Endodermal cell (in vitro differentiated cells): Measurements from ENCODE around the gene LSM14B. TPM values are rescaled to one million over a fixed set of nuclear protein-coding genes. Genes with fewer than 3 reads are reported as not detected.

Experiments
- DNase-seq: peaks from one replicate; pipeline ENCODE4 v3.0.0-alpha.2; 2017
- H3K27ac ChIP-seq: 2 replicates; pipeline ENCODE4 v1.5.1; 2013; ENCODE audit warnings: mild to moderate bottlenecking, low read depth, low read length, moderate library complexity
- H3K27me3 ChIP-seq: 2 replicates; pipeline ENCODE4 v1.6.1; 2013; ENCODE audit warnings: mild to moderate bottlenecking, low read length, moderate library complexity; ENCODE audit not compliant: insufficient read depth, control insufficient read depth, poor library complexity, severe bottlenecking
- H3K36me3 ChIP-seq: 2 replicates; pipeline ENCODE4 v1.7.0; 2013; ENCODE audit warnings: mild to moderate bottlenecking, low read length, moderate library complexity; ENCODE audit not compliant: control insufficient read depth, insufficient read depth
- H3K4me1 ChIP-seq: one replicate; pipeline ENCODE4 v1.7.0; 2013; ENCODE audit warnings: low read length; ENCODE audit not compliant: control insufficient read depth, insufficient read depth
- H3K4me3 ChIP-seq: 2 replicates; pipeline ENCODE4 v1.5.1; 2013; ENCODE audit warnings: mild to moderate bottlenecking, low read length, moderate library complexity
- H3K9ac ChIP-seq: 2 replicates; pipeline ENCODE4 v1.6.1; 2013; ENCODE audit warnings: mild to moderate bottlenecking, low read length, moderate library complexity; ENCODE audit not compliant: poor library complexity, severe bottlenecking; ENCODE audit errors: extremely low read depth
- H3K9me3 ChIP-seq: 2 replicates; pipeline ENCODE4 v1.6.1; 2013; ENCODE audit warnings: mild to moderate bottlenecking, low read length, moderate library complexity; ENCODE audit not compliant: control insufficient read depth
- H3K27ac Mint-ChIP-seq: 2 replicates; pipeline ENCODE4 v1.8.0; 2020; ENCODE audit warnings: mixed read lengths
- H3K27me3 Mint-ChIP-seq: 2 replicates; pipeline ENCODE4 v1.8.0; 2021; ENCODE audit warnings: mild to moderate bottlenecking, mixed read lengths; ENCODE audit not compliant: insufficient read depth
- H3K36me3 Mint-ChIP-seq: 2 replicates; pipeline ENCODE4 v1.8.0; 2020; ENCODE audit warnings: low read depth, mixed read lengths
- H3K4me1 Mint-ChIP-seq: 2 replicates; pipeline ENCODE4 v1.8.0; 2020; ENCODE audit warnings: mixed read lengths
- H3K4me3 Mint-ChIP-seq: 2 replicates; pipeline ENCODE4 v1.8.0; 2020; ENCODE audit warnings: mild to moderate bottlenecking, moderate library complexity, mixed read lengths
- H3K9me3 Mint-ChIP-seq: 2 replicates; pipeline ENCODE4 v1.8.0; 2020; ENCODE audit warnings: mild to moderate bottlenecking, mixed read lengths
- CTCF ChIP-seq: fragments of 200-600 bp; sonication (generic); conservative IDR thresholded peaks from 2 replicates; pipeline ENCODE4 v1.5.0; 2021; ENCODE audit warnings: antibody characterized with exemption, mild to moderate bottlenecking
- WGBS, 2 experiments: methylation state at CpG; one replicate each; pipeline versions ENCODE4 v1.1.5 to v1.1.7; 2013; ENCODE audit warnings: missing lambda C conversion rate in 2 of 2, mixed read lengths in 1 of 2; ENCODE audit not compliant: insufficient coverage in 1 of 2, insufficient read length in 1 of 2; 5-methylcytosine and 5-hydroxymethylcytosine counted together
- total RNA-seq, 2 donors: library from RNA; stranded (reverse); fragmentation: NEBNext Ultra II Directional in 1 of 2; extraction: Animal tissue kit (Norgen Biotek cat#: 25700) in 1 of 2; gene quantifications; 2 replicates in 1 of 2; 3 replicates in 1 of 2; pipeline ENCODE4 v1.2.1, GENCODE V29; 2021

The LSM14B gene
- total RNA-seq, 2 donors from 2014 or later = 89.1 to 91.1 TPM

- H3K36me3 Mint-ChIP-seq = peaks cover 52% of the 10 kb centered on the region
- H3K4me1 Mint-ChIP-seq = peaks cover 27% of the 10 kb centered on the region
- WGBS, 2 experiments = 24 to 31% methylated on average over 9 to 14 of the region's 14 CpGs
- no peaks in the 10 kb centered on the region for H3K9me3 Mint-ChIP-seq
- peak overlapping the region; percentile 85 for H3K4me3 Mint-ChIP-seq
- H3K9me3 ChIP-seq = no peaks in the 10 kb centered on the region
- peaks cover 14% of the 10 kb centered on the region for H3K4me1 ChIP-seq
- peak overlapping the region; percentile 86 for H3K4me3 ChIP-seq
- H3K27me3 Mint-ChIP-seq = no peaks in the 10 kb centered on the region
- H3K27ac Mint-ChIP-seq = peak overlapping the region; percentile 94
- peak; percentile 73 for DNase-seq
- peak; percentile 71 for TF ChIP-seq CTCF
- peaks cover 64% of the 10 kb centered on the region for H3K36me3 ChIP-seq
- peak overlapping the region; percentile 73 for H3K9ac ChIP-seq
- H3K27me3 ChIP-seq = no peaks in the 10 kb centered on the region
- no peak overlapping the region for H3K27ac ChIP-seq
Observed at GRCh38 chr20:62141397-62142251, 19.3 kb downstream of the LSM14B start.

DNA sequence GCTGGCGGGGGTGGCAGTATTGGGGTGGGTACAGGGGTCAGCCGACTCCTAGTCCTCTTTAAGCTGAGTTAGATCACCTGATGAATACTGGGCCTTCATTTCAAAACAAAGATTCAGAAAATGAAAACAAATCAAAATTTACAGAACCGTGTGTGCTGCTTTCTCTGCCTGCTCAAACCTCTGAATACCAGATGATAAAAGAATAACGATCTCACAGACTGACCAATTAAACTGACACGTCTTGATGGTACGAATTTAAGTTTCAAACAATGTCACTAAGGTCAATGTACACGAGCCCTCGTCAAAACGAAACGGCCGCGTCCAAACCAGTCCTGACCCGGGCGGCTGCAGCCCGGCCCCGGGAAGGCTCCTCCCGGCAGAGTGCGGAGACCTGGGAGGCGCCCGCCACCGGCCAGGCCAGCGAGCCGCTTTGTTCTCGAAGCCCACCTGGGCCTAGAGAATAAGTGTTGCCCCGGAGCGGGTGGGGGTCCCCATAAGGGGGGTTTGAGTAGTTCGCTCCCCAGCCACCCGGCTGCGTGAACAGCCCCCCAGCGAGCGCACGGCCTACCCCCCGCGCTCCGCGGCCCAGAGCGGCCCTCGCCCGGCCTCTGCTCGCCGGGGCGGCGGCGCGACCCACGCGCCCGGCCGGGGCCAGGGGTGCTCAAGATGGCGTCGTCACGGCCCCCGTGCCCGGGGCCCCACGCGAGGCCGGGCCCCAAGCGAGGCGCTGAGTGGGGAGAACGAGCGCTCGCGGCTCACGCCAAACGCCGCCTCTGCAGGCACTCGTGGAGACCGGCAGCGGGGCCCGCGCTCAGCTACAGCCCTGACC lies 20.2 kb downstream of the LSM14B start:
- Histone ChIP-seq H3K4me1 (peaks cover 14% of the 10 kb centered on the region), H3K4me3 (peak overlapping the region; percentile 86), H3K27me3 (no peaks in the 10 kb centered on the region), H3K27ac (peak overlapping the region; percentile 61), H3K9me3 (no peaks in the 10 kb centered on the region), H3K36me3 (peaks cover 56% of the 10 kb centered on the region), H3K9ac (peak overlapping the region; percentile 73)
- TF ChIP-seq CTCF = no peak
- peak; percentile 63 for DNase-seq
- H3K9me3 Mint-ChIP-seq = no peaks in the 10 kb centered on the region
- peak overlapping the region; percentile 85 for H3K4me3 Mint-ChIP-seq
- WGBS, 2 experiments = 1% methylated on average over 42 to 71 of the region's 71 CpGs
- H3K4me1 Mint-ChIP-seq = peaks cover 27% of the 10 kb centered on the region
- peak overlapping the region; percentile 94 for H3K27ac Mint-ChIP-seq
- no peaks in the 10 kb centered on the region for H3K27me3 Mint-ChIP-seq
- peaks cover 47% of the 10 kb centered on the region for H3K36me3 Mint-ChIP-seq

DNA sequence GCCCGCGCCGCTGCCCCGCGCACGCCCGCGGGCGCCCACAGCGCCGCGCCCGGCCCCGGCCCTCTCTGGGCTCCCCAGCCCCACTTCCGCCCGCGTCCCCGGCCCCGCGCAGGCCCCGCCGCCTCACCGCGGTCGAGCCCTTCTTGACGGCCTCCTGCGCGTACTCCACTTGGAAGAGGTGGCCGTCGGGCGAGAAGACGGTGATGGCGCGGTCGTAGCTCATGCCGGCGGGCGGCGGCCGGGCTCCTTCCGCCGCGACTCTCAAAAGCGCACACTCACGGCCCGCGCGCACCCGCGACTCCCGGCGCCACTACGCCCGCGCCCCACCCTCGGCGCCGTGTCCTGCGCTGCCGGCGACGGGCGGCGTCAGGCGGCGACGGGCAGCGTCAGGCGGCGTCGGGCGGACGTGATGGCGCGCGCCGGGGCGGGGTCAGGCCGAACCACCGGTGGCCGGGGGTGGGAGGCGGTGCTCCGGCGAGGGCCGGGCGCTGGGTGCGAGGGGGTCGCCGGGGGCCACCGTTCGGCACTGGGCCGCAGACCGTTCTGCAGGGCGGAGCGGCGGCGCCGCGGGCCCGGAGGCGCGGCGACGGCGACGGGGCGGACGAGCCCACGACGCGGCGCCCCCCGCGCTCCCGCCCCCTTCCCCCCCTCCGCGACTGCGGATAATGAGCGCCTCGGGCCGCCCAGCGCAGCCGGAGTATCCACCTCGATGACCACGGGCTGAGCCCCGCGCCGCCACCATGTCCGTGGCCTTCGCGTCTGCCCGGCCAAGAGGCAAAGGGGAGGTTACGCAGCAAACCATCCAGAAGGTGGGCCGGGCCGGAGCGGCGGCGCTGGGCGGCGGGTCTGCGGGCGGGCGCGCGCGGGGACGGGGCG lies 21.0 kb downstream of the LSM14B start, which contains the start of the genes PSMA7 and SS18L1:
Gene PSMA7 (minus strand): TSS at position 314 of the 876 bp plus-strand sequence. CDS start 91 bp downstream, at position 223.
Gene SS18L1 (plus strand): TSS at position 689 of the 876 bp plus-strand sequence. CDS start 52 bp downstream, at position 741.
- Mint-ChIP-seq H3K4me3 (peak within 1 kb of the TSS; percentile 85), H3K27ac (peak within 1 kb of the TSS; percentile 94), H3K9me3 (no peaks in the 10 kb centered on the region), H3K4me1 (peaks cover 27% of the 10 kb centered on the region), H3K27me3 (no peaks in the 10 kb centered on the region), H3K36me3 (peaks cover 39% of the 10 kb centered on the region)
- DNase-seq = peak; percentile 89
- H3K36me3 ChIP-seq = peaks cover 47% of the 10 kb centered on the region
- TF ChIP-seq CTCF = no peak
- H3K9me3 ChIP-seq = no peaks in the 10 kb centered on the region
- H3K9ac ChIP-seq = peak within 1 kb of the TSS; percentile 73
- peak within 1 kb of the TSS; percentile 97 for H3K27ac ChIP-seq
- no peaks in the 10 kb centered on the region for H3K27me3 ChIP-seq
- WGBS, 2 experiments = 0% methylated on average over 5 to 147 of the region's 148 CpGs
- peaks cover 14% of the 10 kb centered on the region for H3K4me1 ChIP-seq
- peak within 1 kb of the TSS; percentile 86 for H3K4me3 ChIP-seq
